ENCODE measurements around the gene SMYD3. TPM values are rescaled to one million over a fixed set of nuclear protein-coding genes. Genes with fewer than 3 reads are reported as not detected.
A peak's percentile ranks its signal among the peaks of the same experiment; 100 is the strongest.

SMYD3 gene
- total RNA-seq, 3 donors from 2014 or later = 16.8 to 28.8 (median 19.5) TPM

- intact Hi-C loops (cut with DNase I; ENCODE audit: low total_unique reads) = no loop called here
- H3K9me3 ChIP-seq = no peaks in the 10 kb centered on the region
- no peak for DNase-seq (ENCODE audit: low spot score in 2 of 2)
- no peaks in the 10 kb centered on the region for H3K4me1 ChIP-seq
- H3K4me3 ChIP-seq = no peak overlapping the region
- no peaks in the 10 kb centered on the region for H3K36me3 ChIP-seq
- peak overlapping the region in 1 of 2 donors; percentile 40 for H3K27ac ChIP-seq
- TF ChIP-seq POLR2A (IDR thresholded peaks at IDR 0.05) (no peak), POLR2AphosphoS5 (IDR thresholded peaks at IDR 0.05) (no peak), CTCF (IDR thresholded peaks at IDR 0.05) (no peak)
- no peaks in the 10 kb centered on the region for H3K27me3 ChIP-seq
These were observed 3.7 kb downstream of the SMYD3 start for GRCh38 chr1:246503341-246503740.

GRCh38 chr1:246497331-246497915, 9.7 kb downstream of the SMYD3 start:
- H3K9me3 ChIP-seq = no peaks in the 10 kb centered on the region
- intact Hi-C loops (cut with DNase I; ENCODE audit: low total_unique reads) = loop anchor here (10.0 kb wide), 1 partner anchor 537 kb away; no protein-coding TSS in a partner anchor
- no peak for DNase-seq (ENCODE audit: low spot score in 2 of 2)
- no peak overlapping the region for H3K27ac ChIP-seq
- TF ChIP-seq POLR2A (IDR thresholded peaks at IDR 0.05) = no peak
- no peak for TF ChIP-seq POLR2AphosphoS5 (IDR thresholded peaks at IDR 0.05)
- peak; percentile 62 to 79 (median 77) for TF ChIP-seq CTCF (IDR thresholded peaks at IDR 0.05)
- H3K4me1 ChIP-seq = no peaks in the 10 kb centered on the region
- no peak overlapping the region for H3K4me3 ChIP-seq
- H3K27me3 ChIP-seq = no peaks in the 10 kb centered on the region
- no peaks in the 10 kb centered on the region for H3K36me3 ChIP-seq

DNA sequence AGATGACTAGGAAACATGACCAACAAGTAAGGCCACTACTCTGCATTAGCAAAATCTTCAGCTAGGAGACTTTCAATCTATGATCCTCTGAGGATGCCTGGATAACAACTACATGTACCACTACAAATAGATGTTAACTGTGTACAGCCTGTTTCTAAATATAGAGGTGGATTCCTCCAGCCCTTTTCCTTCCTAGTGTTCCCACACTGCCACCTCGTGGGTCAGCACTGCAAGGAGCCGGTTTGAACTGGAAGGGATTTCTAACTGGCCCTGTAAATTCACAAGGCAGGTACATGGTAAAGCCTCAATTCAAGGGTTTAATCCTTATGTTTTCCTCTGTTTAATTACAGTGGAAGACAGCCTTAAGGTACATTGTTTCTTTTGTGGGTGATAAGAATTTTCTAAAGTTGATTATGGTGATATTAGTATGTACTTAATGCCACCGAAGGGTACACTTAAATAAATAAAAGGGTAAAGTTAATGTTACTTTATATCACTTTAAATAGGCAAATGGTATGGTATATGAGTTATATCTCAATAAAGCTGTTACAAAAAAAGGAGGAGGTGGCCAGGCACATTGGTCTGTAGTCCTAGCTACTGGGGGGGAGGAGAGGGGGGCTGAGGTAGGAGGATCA, 14.4 kb downstream of the SMYD3 start:
- H3K27ac ChIP-seq = no peak overlapping the region
- no peaks in the 10 kb centered on the region for H3K4me1 ChIP-seq
- no peaks in the 10 kb centered on the region for H3K27me3 ChIP-seq
- no peaks in the 10 kb centered on the region for H3K36me3 ChIP-seq
- no peak overlapping the region for H3K4me3 ChIP-seq
- no peak for DNase-seq (ENCODE audit: low spot score in 2 of 2)
- intact Hi-C loops (cut with DNase I; ENCODE audit: low total_unique reads) = loop anchor here (10.0 kb wide), 1 partner anchor 542 kb away; no protein-coding TSS in a partner anchor
- TF ChIP-seq POLR2AphosphoS5 (IDR thresholded peaks at IDR 0.05) (no peak), CTCF (IDR thresholded peaks at IDR 0.05) (peak; percentile 29 to 63 (median 51))
- H3K9me3 ChIP-seq = no peaks in the 10 kb centered on the region

GRCh38 chr1:246491551-246492053, 15.5 kb downstream of the SMYD3 start:
- Histone ChIP-seq H3K27me3 (no peaks in the 10 kb centered on the region), H3K4me1 (no peaks in the 10 kb centered on the region), H3K36me3 (no peaks in the 10 kb centered on the region), H3K27ac (no peak overlapping the region), H3K4me3 (no peak overlapping the region), H3K9me3 (no peaks in the 10 kb centered on the region)
- TF ChIP-seq POLR2A (IDR thresholded peaks at IDR 0.05) (no peak), CTCF (IDR thresholded peaks at IDR 0.05) (no peak), POLR2AphosphoS5 (IDR thresholded peaks at IDR 0.05) (no peak)
- no peak for DNase-seq (ENCODE audit: low spot score in 2 of 2)
- intact Hi-C loops (cut with DNase I; ENCODE audit: low total_unique reads) = loop anchor here (10.0 kb wide), 1 partner anchor 543 kb away; no protein-coding TSS in a partner anchor

DNA sequence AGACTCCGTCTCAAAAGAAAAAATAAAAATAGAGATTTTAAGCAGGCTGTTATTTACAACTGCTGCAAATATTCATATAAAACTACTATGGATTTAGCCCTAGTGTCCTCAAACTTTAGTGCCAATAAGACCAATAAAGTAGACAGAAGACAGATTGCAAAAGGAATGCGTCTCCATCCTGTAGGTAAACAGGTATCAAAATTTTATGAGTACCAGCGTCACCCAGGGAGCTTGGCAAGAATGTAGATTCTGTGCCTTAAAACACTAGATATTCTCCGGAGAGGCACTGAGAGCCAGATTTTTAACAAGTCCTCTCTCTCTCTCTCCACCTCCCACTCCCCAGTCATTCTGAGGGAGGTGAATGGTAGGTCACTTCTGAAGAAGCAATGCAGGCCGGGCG, 18.4 kb downstream of the SMYD3 start:
- DNase-seq (ENCODE audit: low spot score in 2 of 2) = no peak
- Histone ChIP-seq H3K4me1 (no peaks in the 10 kb centered on the region), H3K27me3 (no peaks in the 10 kb centered on the region), H3K36me3 (no peaks in the 10 kb centered on the region), H3K4me3 (no peak overlapping the region), H3K9me3 (no peaks in the 10 kb centered on the region), H3K27ac (no peak overlapping the region)
- no peak for TF ChIP-seq CTCF (IDR thresholded peaks at IDR 0.05)
- TF ChIP-seq POLR2A (IDR thresholded peaks at IDR 0.05) = no peak
- no peak for TF ChIP-seq POLR2AphosphoS5 (IDR thresholded peaks at IDR 0.05)
- intact Hi-C loops (cut with DNase I; ENCODE audit: low total_unique reads) = no loop called here
